SK-N-MC (cell line): ENCODE results near the gene CELA3B.
"Not testable (repeated sequence)": the region's sequence is repeated elsewhere in the genome, so short reads cannot be mapped to it uniquely, and the experiment has no call there.

Experiments used
- EZH2 ChIP-seq: fragments of 200-600 bp; sonication (generic); IDR thresholded peaks from one replicate; pipeline ENCODE4 v1.6.1; 2017; ENCODE audit warnings: antibody characterized with exemption
- FOXP2 ChIP-seq: optimal IDR thresholded peaks from 2 replicates; pipeline ENCODE3; 2011; ENCODE audit warnings: mild to moderate bottlenecking, moderate library complexity; ENCODE audit not compliant: insufficient read depth; ENCODE audit errors: extremely low read length, control extremely low read depth
- POLR2AphosphoS5 ChIP-seq: IDR thresholded peaks from 2 replicates; pipeline ENCODE4 v1.6.1; 2012; ENCODE audit warnings: mild to moderate bottlenecking, low read depth, low read length, borderline replicate concordance

GRCh38 chr1:22002875-22003274 lies 26.1 kb downstream of the CELA3B start:
- not testable (repeated sequence) for TF ChIP-seq EZH2, POLR2AphosphoS5, FOXP2
